SU-DHL-6 (cell line): ENCODE measurements around the gene KLK5.

Source experiments
- CTCF ChIP-seq: fragments of 200-600 bp; sonication (generic); IDR thresholded peaks from one replicate; pipeline ENCODE4 v1.5.1; 2017; ENCODE audit warnings: antibody characterized with exemption, mild to moderate bottlenecking, low read length, moderate library complexity; ENCODE audit not compliant: insufficient read depth, poor library complexity, severe bottlenecking
- EZH2phosphoT487 ChIP-seq: fragments of 200-600 bp; sonication (generic), shearing (Covaris generic); conservative IDR thresholded peaks from 2 replicates; pipeline ENCODE4 v1.6.1; 2018; ENCODE audit warnings: mild to moderate bottlenecking, antibody characterized with exemption, low read length, moderate library complexity, mixed read lengths

GRCh38 chr19:50979758-50980157 is 26.9 kb upstream of the KLK5 start:
- TF ChIP-seq CTCF (no peak), EZH2phosphoT487 (no peak)
